ENCODE data around the gene MAN1A1.
A peak's percentile ranks its signal among the peaks of the same experiment; 100 is the strongest.

Gene MAN1A1

DNA sequence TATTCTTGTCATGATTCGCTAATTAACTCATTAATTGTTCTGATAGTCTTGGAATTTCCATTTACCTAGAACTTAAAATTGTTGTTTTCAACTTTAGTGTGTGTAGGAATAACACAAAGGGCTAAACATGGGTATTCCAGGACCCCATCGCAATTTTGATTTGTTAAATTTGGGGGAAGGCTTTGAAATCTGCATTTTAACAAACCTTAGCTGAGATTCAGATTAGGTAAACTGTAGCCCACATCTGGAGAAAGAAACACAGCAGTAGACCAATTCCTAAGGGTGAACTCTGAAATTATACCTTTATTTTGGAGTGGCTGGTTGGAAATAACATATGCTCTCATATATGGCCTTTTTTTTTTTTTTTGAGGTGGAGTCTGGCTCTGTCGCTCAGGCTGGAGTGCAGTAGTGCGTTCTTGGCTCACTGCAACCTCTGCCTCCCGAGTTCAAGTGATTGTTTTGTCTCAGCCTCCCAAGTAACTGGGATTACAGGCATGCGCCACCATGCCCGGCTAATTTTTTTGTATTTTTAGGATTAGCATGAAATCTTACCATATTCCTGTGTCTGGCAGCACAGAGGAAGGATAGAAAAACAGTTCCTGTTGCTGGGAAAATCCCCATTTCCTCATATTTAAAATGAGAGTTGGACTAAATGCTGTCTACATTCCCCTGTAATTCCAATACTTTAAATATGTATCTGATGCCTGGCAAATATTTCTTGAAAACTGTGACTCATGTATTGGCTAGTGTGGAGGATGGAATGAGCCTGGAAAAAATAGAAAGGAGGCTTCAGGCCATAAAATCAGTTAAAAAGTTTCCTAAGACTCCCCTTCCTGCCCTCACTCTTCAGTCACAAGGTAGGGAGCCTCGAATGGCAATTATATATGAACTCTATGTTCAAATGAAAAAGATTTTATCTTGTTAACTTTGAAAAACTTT, 174.4 kb downstream of the MAN1A1 start:
- ChIA-PET POLR2A (no interaction called here), CTCF (no interaction called here)
- TF ChIP-seq ZNF626 (tag by site-specific recombination; IDR thresholded peaks at IDR 0.05) (no peak), EGR2 (tag by site-specific recombination; IDR thresholded peaks at IDR 0.05; ENCODE audit: low read depth) (no peak), ZNF146 (tag by site-specific recombination; IDR thresholded peaks at IDR 0.05) (no peak), ZNF214 (tag by site-specific recombination; IDR thresholded peaks at IDR 0.05; ENCODE audit: borderline replicate concordance) (no peak)
- Histone ChIP-seq H3K36me3 (ENCODE audit: control insufficient read depth in 2 of 2, insufficient read depth in 1 of 2, low read length in 2 of 2) (peaks cover 0 to 16% of the 10 kb centered on the region in 2 experiments; a peak in 1 of 3 replicates), H3K4me1 (ENCODE audit: control insufficient read depth, insufficient read depth, low read length) (peaks cover 9% of the 10 kb centered on the region), H3K27ac (ENCODE audit: extremely low read depth, low read depth, low read length) (no peak overlapping the region), H3K4me3 (ENCODE audit: low read depth, low read length) (no peak overlapping the region), H3K9me3 (ENCODE audit: control insufficient read depth, insufficient read depth, low read depth, low read length) (no peaks in the 10 kb centered on the region)

DNA sequence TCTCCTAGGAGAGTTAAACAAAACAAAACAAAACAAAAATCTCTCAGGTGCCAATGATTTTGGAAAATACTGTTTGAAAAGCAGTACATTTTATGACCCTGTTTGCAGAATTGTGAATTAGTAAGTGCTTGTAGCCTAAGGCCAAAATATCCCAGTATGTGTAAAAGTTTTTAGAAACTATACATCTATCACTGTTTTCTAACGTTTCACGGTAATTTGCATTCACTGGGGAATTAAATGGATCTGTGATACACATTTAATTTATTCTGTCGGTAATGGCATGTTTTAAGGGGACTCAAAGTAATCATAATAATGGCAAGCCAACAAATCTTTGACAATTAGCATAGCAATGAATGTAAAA, 175.5 kb downstream of the MAN1A1 start:
- POLR2A ChIA-PET = no interaction called here
- H3K9me3 ChIP-seq (ENCODE audit: control insufficient read depth, insufficient read depth, low read depth, low read length) = no peaks in the 10 kb centered on the region
- H3K4me1 ChIP-seq (ENCODE audit: control insufficient read depth, insufficient read depth, low read length) = peaks cover 9% of the 10 kb centered on the region
- CTCF ChIA-PET = no interaction called here
- no peak overlapping the region for H3K27ac ChIP-seq (ENCODE audit: extremely low read depth, low read depth, low read length)
- no peak overlapping the region for H3K4me3 ChIP-seq (ENCODE audit: low read depth, low read length)
- TF ChIP-seq, protein P1, sequence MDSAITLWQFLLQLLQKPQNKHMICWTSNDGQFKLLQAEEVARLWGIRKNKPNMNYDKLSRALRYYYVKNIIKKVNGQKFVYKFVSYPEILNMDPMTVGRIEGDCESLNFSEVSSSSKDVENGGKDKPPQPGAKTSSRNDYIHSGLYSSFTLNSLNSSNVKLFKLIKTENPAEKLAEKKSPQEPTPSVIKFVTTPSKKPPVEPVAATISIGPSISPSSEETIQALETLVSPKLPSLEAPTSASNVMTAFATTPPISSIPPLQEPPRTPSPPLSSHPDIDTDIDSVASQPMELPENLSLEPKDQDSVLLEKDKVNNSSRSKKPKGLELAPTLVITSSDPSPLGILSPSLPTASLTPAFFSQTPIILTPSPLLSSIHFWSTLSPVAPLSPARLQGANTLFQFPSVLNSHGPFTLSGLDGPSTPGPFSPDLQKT (IDR thresholded peaks at IDR 0.05; ENCODE audit: borderline replicate concordance, low read depth, low read length) = no peak
- TF ChIP-seq, protein P2, sequence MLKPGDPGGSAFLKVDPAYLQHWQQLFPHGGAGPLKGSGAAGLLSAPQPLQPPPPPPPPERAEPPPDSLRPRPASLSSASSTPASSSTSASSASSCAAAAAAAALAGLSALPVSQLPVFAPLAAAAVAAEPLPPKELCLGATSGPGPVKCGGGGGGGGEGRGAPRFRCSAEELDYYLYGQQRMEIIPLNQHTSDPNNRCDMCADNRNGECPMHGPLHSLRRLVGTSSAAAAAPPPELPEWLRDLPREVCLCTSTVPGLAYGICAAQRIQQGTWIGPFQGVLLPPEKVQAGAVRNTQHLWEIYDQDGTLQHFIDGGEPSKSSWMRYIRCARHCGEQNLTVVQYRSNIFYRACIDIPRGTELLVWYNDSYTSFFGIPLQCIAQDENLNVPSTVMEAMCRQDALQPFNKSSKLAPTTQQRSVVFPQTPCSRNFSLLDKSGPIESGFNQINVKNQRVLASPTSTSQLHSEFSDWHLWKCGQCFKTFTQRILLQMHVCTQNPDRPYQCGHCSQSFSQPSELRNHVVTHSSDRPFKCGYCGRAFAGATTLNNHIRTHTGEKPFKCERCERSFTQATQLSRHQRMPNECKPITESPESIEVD (tag by site-specific recombination; IDR thresholded peaks at IDR 0.05) = peak; percentile 22; the same call in 1 of the 2 replicates
- TF ChIP-seq, protein P3, sequence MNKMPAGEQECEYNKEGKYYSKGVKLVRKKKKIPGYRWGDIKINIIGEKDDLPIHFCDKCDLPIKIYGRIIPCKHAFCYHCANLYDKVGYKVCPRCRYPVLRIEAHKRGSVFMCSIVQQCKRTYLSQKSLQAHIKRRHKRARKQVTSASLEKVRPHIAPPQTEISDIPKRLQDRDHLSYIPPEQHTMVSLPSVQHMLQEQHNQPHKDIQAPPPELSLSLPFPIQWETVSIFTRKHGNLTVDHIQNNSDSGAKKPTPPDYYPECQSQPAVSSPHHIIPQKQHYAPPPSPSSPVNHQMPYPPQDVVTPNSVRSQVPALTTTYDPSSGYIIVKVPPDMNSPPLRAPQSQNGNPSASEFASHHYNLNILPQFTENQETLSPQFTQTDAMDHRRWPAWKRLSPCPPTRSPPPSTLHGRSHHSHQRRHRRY (tag by site-specific recombination; IDR thresholded peaks at IDR 0.05) = no peak
- TF ChIP-seq ZNF391 (tag by site-specific recombination; IDR thresholded peaks at IDR 0.05; ENCODE audit: borderline replicate concordance, low read depth) = no peak
- peaks cover 0 to 6% of the 10 kb centered on the region in 2 experiments; a peak in 1 of 3 replicates for H3K36me3 ChIP-seq (ENCODE audit: control insufficient read depth in 2 of 2, insufficient read depth in 1 of 2, low read length in 2 of 2)

DNA sequence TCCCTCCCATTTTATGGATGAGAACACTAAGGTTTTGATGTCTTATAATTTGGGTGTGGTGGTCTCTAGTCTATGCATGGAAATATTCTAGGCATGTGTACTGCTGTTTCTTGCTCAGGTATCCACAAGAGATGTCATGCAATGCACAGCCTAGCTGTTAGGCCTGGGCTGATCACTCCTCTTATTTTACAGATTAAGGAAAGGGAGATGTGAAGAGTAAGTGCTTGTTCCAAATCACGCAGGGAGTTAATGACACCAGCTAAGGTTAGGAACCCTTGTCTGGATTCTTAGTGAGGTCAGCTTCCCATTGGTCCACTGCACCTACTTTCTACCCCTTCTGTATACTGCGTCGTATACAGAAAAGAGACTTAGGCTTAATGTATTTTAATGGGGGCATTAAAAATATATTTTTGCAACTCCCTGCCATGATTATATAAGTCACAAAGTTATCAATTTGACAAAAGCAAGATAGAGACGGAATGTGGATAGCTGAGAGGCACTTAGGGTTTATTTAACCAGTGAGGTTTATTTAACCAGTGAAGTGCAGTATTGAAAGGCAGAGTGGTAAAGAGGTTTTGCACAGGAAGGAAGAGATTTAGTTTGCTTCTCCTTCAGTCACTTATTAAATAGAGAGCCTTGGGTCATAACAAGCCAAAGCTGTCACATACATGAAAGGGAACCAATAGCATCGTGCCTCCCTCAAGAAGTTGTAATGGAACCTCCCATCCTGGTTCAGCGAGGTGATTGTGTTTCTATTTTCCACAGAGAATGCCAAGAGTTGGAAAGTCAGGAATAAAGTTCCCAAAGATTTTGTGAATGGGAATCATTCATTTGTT, 176.1 kb downstream of the MAN1A1 start:
- no peaks in the 10 kb centered on the region for H3K9me3 ChIP-seq (ENCODE audit: control insufficient read depth, insufficient read depth, low read depth, low read length)
- no peaks in the 10 kb centered on the region for H3K36me3 ChIP-seq (ENCODE audit: control insufficient read depth in 2 of 2, insufficient read depth in 1 of 2, low read length in 2 of 2)
- H3K4me1 ChIP-seq (ENCODE audit: control insufficient read depth, insufficient read depth, low read length) = peaks cover 9% of the 10 kb centered on the region
- POLR2A ChIA-PET = no interaction called here
- CTCF ChIA-PET = interaction anchor here (1.6 to 1.7 kb wide), 2 partner anchors 25 to 44 kb away, joined by 4 to 7 read pairs; no protein-coding TSS in a partner anchor
- no peak overlapping the region for H3K27ac ChIP-seq (ENCODE audit: extremely low read depth, low read depth, low read length)
- H3K4me3 ChIP-seq (ENCODE audit: low read depth, low read length) = no peak overlapping the region
- TF ChIP-seq, protein P4, sequence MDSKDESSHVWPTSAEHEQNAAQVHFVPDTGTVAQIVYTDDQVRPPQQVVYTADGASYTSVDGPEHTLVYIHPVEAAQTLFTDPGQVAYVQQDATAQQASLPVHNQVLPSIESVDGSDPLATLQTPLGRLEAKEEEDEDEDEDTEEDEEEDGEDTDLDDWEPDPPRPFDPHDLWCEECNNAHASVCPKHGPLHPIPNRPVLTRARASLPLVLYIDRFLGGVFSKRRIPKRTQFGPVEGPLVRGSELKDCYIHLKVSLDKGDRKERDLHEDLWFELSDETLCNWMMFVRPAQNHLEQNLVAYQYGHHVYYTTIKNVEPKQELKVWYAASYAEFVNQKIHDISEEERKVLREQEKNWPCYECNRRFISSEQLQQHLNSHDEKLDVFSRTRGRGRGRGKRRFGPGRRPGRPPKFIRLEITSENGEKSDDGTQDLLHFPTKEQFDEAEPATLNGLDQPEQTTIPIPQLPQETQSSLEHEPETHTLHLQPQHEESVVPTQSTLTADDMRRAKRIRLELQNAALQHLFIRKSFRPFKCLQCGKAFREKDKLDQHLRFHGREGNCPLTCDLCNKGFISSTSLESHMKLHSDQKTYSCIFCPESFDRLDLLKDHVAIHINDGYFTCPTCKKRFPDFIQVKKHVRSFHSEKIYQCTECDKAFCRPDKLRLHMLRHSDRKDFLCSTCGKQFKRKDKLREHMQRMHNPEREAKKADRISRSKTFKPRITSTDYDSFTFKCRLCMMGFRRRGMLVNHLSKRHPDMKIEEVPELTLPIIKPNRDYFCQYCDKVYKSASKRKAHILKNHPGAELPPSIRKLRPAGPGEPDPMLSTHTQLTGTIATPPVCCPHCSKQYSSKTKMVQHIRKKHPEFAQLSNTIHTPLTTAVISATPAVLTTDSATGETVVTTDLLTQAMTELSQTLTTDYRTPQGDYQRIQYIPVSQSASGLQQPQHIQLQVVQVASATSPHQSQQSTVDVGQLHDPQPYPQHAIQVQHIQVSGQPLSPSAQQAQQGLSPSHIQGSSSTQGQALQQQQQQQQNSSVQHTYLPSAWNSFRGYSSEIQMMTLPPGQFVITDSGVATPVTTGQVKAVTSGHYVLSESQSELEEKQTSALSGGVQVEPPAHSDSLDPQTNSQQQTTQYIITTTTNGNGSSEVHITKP (tag by site-specific recombination; IDR thresholded peaks at IDR 0.05) = peak; percentile 28; the same call in 1 of the 2 replicates
- TF ChIP-seq, protein P5, sequence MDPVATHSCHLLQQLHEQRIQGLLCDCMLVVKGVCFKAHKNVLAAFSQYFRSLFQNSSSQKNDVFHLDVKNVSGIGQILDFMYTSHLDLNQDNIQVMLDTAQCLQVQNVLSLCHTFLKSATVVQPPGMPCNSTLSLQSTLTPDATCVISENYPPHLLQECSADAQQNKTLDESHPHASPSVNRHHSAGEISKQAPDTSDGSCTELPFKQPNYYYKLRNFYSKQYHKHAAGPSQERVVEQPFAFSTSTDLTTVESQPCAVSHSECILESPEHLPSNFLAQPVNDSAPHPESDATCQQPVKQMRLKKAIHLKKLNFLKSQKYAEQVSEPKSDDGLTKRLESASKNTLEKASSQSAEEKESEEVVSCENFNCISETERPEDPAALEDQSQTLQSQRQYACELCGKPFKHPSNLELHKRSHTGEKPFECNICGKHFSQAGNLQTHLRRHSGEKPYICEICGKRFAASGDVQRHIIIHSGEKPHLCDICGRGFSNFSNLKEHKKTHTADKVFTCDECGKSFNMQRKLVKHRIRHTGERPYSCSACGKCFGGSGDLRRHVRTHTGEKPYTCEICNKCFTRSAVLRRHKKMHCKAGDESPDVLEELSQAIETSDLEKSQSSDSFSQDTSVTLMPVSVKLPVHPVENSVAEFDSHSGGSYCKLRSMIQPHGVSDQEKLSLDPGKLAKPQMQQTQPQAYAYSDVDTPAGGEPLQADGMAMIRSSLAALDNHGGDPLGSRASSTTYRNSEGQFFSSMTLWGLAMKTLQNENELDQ (tag by site-specific recombination; IDR thresholded peaks at IDR 0.05; ENCODE audit: low read depth) = no peak

All from HEK293 (cell line).